PFSK-1 (cell line): ENCODE measurements around the gene BTRC.

ENCODE experiments used
- FOXP2 ChIP-seq: optimal IDR thresholded peaks from 2 replicates; pipeline ENCODE3; 2011; ENCODE audit warnings: borderline replicate concordance, control low read depth, inconsistent platforms; ENCODE audit not compliant: insufficient read depth; ENCODE audit errors: extremely low read length, extremely low read depth
- POLR2AphosphoS5 ChIP-seq: IDR thresholded peaks from 2 replicates; pipeline ENCODE4 v1.6.1; 2012; ENCODE audit warnings: low read depth, mild to moderate bottlenecking, control low read depth, low read length, moderate library complexity
- SIN3A ChIP-seq: IDR thresholded peaks from 2 replicates; pipeline ENCODE4 v1.6.1; 2012; ENCODE audit warnings: mild to moderate bottlenecking, low read length, moderate library complexity, borderline replicate concordance; ENCODE audit not compliant: insufficient read depth
- TAF1 ChIP-seq: IDR thresholded peaks from 2 replicates; pipeline ENCODE4 v1.6.1; 2012; ENCODE audit warnings: low read length, control low read depth, borderline replicate concordance; ENCODE audit not compliant: insufficient read depth
- TF ChIP-seq, protein P1 (sequence below), 2 experiments: IDR thresholded peaks; 2 replicates each; pipeline versions ENCODE4 v1.6.1 to v1.8.0; 2011 to 2012; ENCODE audit warnings: low read depth in 2 of 2, low read length in 2 of 2, control low read depth in 1 of 2, inconsistent platforms in 1 of 2, mild to moderate bottlenecking in 1 of 2, moderate library complexity in 1 of 2; ENCODE audit not compliant: insufficient read depth in 1 of 2

The BTRC gene

DNA sequence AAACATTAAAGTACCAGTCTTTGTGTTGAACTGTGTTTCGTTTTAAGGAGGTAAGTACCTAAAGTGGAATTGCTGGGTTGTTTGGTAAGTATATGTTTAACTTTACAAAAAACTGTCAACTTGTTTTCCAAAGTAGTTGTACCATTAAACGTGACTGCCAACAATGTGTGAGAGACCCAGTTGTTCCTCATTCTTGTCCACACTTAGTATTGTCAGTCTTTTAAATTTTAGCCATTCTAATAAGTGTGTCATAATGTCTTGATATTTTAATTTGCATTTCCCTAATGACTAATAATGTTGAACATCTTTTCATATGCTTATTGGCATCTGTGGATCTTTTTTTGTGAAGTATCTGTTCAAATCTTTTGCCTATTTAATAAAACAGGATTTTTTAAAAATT, 159.8 kb downstream of the BTRC start:
- TF ChIP-seq FOXP2 (no peak), POLR2AphosphoS5 (no peak), TAF1 (no peak), SIN3A (no peak)
- TF ChIP-seq, protein P1, sequence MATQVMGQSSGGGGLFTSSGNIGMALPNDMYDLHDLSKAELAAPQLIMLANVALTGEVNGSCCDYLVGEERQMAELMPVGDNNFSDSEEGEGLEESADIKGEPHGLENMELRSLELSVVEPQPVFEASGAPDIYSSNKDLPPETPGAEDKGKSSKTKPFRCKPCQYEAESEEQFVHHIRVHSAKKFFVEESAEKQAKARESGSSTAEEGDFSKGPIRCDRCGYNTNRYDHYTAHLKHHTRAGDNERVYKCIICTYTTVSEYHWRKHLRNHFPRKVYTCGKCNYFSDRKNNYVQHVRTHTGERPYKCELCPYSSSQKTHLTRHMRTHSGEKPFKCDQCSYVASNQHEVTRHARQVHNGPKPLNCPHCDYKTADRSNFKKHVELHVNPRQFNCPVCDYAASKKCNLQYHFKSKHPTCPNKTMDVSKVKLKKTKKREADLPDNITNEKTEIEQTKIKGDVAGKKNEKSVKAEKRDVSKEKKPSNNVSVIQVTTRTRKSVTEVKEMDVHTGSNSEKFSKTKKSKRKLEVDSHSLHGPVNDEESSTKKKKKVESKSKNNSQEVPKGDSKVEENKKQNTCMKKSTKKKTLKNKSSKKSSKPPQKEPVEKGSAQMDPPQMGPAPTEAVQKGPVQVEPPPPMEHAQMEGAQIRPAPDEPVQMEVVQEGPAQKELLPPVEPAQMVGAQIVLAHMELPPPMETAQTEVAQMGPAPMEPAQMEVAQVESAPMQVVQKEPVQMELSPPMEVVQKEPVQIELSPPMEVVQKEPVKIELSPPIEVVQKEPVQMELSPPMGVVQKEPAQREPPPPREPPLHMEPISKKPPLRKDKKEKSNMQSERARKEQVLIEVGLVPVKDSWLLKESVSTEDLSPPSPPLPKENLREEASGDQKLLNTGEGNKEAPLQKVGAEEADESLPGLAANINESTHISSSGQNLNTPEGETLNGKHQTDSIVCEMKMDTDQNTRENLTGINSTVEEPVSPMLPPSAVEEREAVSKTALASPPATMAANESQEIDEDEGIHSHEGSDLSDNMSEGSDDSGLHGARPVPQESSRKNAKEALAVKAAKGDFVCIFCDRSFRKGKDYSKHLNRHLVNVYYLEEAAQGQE (IDR thresholded peaks at IDR 0.05; ENCODE audit: insufficient read depth in 1 of 2, low read depth in 2 of 2, low read length in 2 of 2): no peak

DNA sequence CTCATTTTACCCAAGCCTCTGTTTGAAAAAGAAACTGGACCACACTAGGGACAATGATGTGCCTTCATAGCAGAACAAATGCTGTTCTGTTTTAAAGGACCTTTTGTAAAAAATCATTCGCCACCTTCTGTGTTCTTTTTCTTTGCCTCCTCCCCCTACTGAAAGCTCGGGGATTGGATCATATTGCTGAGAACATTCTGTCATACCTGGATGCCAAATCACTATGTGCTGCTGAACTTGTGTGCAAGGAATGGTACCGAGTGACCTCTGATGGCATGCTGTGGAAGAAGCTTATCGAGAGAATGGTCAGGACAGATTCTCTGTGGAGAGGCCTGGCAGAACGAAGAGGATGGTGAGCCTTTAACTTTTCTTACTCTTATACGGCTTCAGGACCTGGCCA, 171.9 kb downstream of the BTRC start:
- no peak for TF ChIP-seq TAF1
- TF ChIP-seq FOXP2: no peak
- TF ChIP-seq SIN3A: no peak
- TF ChIP-seq, protein P1 (IDR thresholded peaks at IDR 0.05; ENCODE audit: insufficient read depth in 1 of 2, low read depth in 2 of 2, low read length in 2 of 2): no peak
- no peak for TF ChIP-seq POLR2AphosphoS5

DNA sequence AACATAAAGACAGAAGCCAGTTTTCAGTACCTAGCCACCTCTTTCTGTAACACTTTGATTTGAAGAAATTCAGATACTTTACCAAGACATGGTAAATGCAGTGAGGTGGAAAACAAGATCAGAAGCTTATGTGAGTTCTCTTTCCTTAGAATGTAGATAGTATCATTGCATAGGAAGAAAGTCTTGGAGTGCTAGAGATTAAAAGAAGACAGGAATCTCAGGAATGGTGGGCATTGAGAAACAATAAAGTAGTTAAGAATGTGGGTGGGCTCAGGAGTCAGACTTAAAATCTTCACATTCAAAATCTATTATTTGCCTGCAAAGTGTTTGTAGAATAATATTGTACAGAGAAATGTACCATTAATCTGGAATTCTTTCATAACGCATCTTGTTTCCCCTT, 175.2 kb downstream of the BTRC start:
- TF ChIP-seq TAF1 (no peak), POLR2AphosphoS5 (no peak), FOXP2 (no peak), SIN3A (no peak)
- TF ChIP-seq, protein P1 (IDR thresholded peaks at IDR 0.05; ENCODE audit: insufficient read depth in 1 of 2, low read depth in 2 of 2, low read length in 2 of 2): no peak

DNA sequence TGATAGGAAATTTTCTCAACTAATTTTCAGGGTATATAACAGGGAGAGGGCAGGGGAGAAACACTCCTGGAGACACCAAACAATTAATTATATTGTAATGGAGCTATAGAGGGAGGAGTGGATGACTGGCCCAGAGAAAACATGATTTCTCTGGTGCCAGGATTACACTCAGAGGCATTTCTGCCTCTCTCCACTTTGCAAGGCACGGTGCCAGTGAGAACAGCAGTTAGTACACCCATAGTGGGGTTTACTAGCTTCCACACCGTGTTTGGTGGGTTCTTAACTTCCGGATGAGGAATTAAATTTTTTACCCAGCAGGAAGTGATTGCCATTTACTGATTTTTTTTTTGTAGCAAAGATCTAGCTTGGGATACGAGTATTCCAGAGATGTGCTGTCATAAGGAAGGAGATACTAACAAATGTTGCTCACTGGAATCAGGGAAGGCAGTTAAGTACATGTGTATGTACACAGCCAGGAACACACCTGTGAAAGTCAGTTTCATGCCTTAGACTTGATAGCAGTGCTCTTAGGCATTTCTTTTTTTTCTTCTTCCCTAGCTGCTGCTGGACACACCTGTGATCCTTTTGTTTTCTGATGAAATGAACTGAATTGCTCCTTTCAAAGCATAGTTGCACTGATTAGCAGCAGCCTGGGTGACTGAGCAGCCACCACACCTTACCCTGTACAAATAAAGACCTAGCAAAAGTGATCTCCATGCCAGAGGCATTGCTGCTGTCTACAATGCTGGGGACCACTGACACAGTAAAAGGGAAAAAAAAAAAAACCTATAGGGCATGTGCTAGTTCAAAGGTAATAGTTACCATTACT, 176.0 kb downstream of the BTRC start:
- TF ChIP-seq, protein P1 (IDR thresholded peaks at IDR 0.05; ENCODE audit: insufficient read depth in 1 of 2, low read depth in 2 of 2, low read length in 2 of 2): no peak
- TF ChIP-seq POLR2AphosphoS5 (no peak), TAF1 (no peak), SIN3A (no peak), FOXP2 (no peak)
